RWPE2 (cell line): Measurements from ENCODE around the gene GLDN.

Source experiments
- ATAC-seq: fragments of 200-7000 bp; cut with Tn5 transposase; 3 replicates; pipeline ENCODE4 v1.9.1; 2021; ENCODE audit warnings: low read depth
- DNase-seq: peaks from one replicate; pipeline ENCODE4 v3.0.0-alpha.2; 2020; ENCODE audit warnings: low spot score
- H3K27ac ChIP-seq: fragments of 450-650 bp; 2 replicates; pipeline ENCODE4 v1.5.1; 2017; ENCODE audit warnings: mild to moderate bottlenecking; ENCODE audit not compliant: poor library complexity, severe bottlenecking
- H3K27me3 ChIP-seq: fragments of 250-450 bp; sonication (Bioruptor Pico); 2 replicates; pipeline ENCODE4 v1.5.1; 2021; ENCODE audit warnings: mild to moderate bottlenecking, moderate library complexity; ENCODE audit not compliant: insufficient read depth, poor library complexity, severe bottlenecking
- H3K36me3 ChIP-seq: fragments of 250-450 bp; sonication (Bioruptor Pico); 2 replicates; pipeline ENCODE4 v1.5.1; 2020; ENCODE audit warnings: low read depth, mild to moderate bottlenecking, moderate library complexity
- H3K4me1 ChIP-seq: fragments of 250-450 bp; sonication (Bioruptor Pico); 2 replicates; pipeline ENCODE4 v1.5.1; 2021; ENCODE audit warnings: mild to moderate bottlenecking, moderate library complexity; ENCODE audit not compliant: insufficient read depth, poor library complexity, severe bottlenecking
- H3K4me3 ChIP-seq: fragments of 250-450 bp; sonication (Bioruptor Pico); 2 replicates; pipeline ENCODE4 v1.5.1; 2021; ENCODE audit warnings: mild to moderate bottlenecking, moderate library complexity; ENCODE audit not compliant: severe bottlenecking
- H3K9me3 ChIP-seq: fragments of 250-450 bp; sonication (Bioruptor Pico); 2 replicates; pipeline ENCODE4 v1.5.1; 2021; ENCODE audit warnings: mild to moderate bottlenecking, moderate library complexity; ENCODE audit not compliant: severe bottlenecking
- CTCF ChIP-seq: fragments of 450-650 bp; IDR thresholded peaks from one replicate; pipeline ENCODE4 v1.5.1; 2017; ENCODE audit warnings: mild to moderate bottlenecking, moderate library complexity; ENCODE audit not compliant: poor library complexity, severe bottlenecking

The GLDN gene

DNA sequence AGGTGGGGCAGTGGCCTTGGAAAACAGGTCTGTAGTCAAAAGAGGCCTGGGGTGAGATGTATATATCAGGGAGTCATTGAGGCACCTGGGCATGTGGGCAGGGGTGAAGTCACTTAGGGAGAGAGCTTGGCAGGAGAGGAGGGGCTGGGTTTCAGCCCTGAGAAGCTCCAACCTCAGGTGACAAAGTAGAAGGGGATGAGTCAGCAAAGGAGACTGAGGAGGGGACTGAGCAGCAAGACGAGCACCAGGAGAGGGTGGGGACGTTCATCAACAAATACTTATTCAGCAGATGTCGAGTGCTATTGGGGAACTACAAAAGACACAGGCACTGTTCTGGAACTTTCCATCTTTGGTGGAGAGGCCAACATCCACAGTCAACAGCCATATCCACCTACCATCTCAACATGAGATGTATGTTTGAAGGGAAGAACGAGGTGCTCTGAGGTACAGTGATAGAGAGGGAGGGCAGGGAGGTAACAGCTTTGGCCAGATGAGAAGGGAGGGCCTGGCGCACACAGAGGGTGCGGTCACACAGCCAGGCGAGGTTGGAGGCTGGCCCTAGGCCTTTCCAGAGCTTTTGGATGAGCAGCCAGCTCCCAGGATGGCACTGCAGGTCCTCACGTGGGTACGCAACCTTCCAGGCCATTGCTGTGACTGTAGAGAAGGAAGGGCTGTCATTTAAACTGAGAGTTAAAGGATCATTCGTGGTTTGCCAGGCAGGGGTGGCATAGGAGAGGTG, 45.7 kb downstream of the GLDN start:
- Histone ChIP-seq H3K9me3 (no peaks in the 10 kb centered on the region), H3K36me3 (no peaks in the 10 kb centered on the region), H3K4me1 (no peaks in the 10 kb centered on the region), H3K27me3 (no peaks in the 10 kb centered on the region), H3K27ac (no peak overlapping the region), H3K4me3 (no peak overlapping the region)
- TF ChIP-seq CTCF = no peak
- ATAC-seq (no peak), DNase-seq (no peak)

DNA sequence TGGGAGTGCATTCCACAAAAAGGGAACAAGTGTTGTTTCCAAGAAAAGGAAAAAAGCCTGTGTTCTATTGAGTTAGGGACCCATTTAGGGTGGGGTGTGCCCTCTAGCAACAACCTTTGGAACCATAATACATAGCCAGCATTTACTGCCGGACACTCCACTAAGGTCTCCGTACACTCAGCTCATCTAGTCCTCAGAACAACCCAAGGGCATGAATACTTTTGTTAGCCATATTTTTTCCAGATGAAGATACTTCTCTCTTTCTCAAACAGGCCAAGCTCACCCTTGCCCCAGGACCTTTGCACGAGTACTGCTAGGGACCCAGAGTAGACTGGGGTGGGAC, 46.2 kb downstream of the GLDN start:
- Histone ChIP-seq H3K4me3 (no peak overlapping the region), H3K9me3 (no peaks in the 10 kb centered on the region), H3K36me3 (no peaks in the 10 kb centered on the region), H3K4me1 (no peaks in the 10 kb centered on the region), H3K27ac (no peak overlapping the region), H3K27me3 (no peaks in the 10 kb centered on the region)
- DNase-seq (no peak), ATAC-seq (no peak)
- no peak for TF ChIP-seq CTCF

DNA sequence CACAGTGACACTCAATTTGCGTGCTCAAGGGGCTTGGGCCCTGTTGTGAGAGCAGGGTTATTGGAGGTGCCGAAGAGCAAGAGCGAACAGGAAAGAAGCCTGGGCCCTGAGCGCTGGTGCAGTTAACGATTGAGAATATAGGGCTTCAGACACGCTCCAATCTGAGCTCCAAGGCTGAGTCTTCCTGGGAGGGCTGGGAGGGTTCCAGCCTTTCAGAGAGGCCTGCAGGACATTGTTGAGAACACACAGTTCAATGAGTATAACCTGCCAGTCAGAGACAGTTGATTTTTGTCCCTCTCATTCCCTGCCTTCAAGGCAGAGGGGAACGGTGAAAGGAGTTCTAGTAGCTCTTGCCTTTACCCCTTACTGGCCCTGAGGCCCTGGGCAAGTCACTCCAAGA, 47.3 kb downstream of the GLDN start:
- Histone ChIP-seq H3K27ac (no peak overlapping the region), H3K4me1 (no peaks in the 10 kb centered on the region), H3K4me3 (no peak overlapping the region), H3K36me3 (no peaks in the 10 kb centered on the region), H3K9me3 (no peaks in the 10 kb centered on the region), H3K27me3 (no peaks in the 10 kb centered on the region)
- DNase-seq = no peak
- no peak for ATAC-seq
- no peak for TF ChIP-seq CTCF

DNA sequence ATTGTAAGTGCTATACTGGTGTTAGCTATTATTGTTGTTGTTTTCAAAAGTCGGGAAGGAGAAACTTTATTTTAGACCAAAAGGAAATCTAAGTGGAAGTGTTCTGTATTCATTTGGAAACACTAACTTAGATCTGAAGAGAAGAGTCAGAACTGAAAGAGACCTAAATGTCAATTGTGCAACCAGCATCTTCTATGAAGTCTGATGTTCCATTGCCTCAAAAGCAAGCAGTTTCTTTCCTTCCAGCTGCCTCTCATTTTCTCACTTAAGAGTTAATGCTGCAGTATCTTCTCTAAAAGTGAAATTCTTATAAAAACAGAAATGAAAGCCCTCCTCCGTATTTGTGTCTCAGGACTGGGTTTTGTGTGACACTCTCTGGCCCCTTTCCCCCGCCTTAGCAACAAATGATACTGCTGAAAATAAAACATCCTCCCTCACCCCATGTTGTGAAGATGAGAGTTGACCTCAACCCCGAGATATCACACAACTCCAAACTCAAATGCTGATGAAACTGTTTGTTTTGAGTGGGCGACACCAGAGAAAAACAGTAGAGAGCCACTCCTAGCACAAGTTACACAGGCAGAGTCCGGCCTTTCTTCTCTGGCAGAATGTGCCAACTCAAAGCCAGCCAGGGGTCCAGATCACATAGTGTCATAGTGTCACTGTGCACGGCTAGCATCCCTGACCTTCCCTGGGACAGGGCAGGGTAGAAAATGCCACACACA, 48.9 kb downstream of the GLDN start:
- Histone ChIP-seq H3K4me3 (no peak overlapping the region), H3K36me3 (no peaks in the 10 kb centered on the region), H3K9me3 (no peaks in the 10 kb centered on the region), H3K27me3 (no peaks in the 10 kb centered on the region), H3K27ac (no peak overlapping the region), H3K4me1 (no peaks in the 10 kb centered on the region)
- no peak for TF ChIP-seq CTCF
- DNase-seq (no peak), ATAC-seq (no peak)

DNA sequence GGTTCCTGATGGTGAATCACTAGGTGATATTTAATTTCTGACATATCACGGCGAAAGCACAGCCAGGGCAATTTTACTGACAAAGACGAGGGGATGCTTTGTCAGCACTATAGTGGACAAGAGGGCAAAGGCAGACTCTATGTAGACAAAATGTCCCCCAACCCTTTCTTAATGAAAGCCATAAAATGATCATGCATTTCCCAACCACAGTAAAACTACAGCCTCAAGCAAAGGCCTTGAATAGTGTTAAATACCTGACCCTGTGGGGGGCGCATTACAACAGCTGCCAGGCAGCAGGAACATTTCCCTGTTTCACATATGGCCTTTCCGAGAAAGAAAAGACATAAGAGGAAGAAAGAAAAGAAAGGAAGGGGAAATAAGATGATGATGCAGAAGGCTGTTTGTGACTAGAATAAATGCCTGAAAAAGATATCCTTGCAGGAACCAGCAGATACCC, 49.5 kb downstream of the GLDN start:
- H3K27ac ChIP-seq = no peak overlapping the region
- H3K9me3 ChIP-seq = no peaks in the 10 kb centered on the region
- no peak overlapping the region for H3K4me3 ChIP-seq
- no peaks in the 10 kb centered on the region for H3K36me3 ChIP-seq
- no peak for DNase-seq
- H3K4me1 ChIP-seq = no peaks in the 10 kb centered on the region
- ATAC-seq = no peak
- TF ChIP-seq CTCF = no peak
- no peaks in the 10 kb centered on the region for H3K27me3 ChIP-seq
